Measurements from ENCODE around the gene PIM1. TPM values are rescaled to one million over a fixed set of nuclear protein-coding genes. Genes with fewer than 3 reads are reported as not detected.

Gene PIM1
- total RNA-seq, 1 experiment from 2014 or later, result 42.1 TPM

DNA sequence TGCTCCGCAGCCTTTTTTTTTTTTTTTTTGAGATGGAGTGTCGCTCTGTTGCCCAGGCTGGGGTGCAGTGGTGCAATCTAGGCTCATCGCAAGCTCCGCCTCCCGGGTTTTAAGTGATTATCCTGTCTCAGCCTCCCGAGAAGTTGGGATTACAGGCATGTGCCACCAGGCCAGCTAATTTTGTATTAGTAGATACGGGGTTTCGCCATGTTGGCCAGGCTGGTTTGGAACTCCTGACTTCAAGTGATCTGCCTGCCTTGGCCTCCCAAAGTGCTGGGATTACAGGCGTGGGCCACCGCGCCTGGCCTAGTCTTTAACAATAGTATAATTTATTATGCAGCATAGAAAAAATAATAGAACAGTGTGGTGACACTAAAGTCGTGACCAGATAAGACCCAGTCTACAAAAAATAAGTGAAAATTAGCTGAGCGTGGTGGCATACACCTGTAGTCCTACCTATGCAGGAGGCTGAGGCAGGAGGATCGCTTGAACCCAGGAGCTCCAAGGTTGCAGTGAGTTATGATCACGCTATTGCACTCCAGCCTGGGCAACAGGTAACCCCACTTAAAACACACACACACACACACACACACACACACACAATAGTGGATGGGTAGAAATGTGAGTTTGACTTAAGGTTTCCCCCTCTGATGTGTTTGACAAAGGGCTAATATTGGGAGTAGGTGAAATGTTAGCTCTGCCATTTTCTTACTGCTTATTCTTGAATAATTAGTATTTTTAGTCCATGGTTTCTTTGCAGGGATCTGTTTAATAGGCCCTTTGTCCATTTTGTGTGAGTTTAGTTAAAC, 6.5 kb downstream of the PIM1 start:
- ATAC-seq (no peak), DNase-seq (ENCODE audit: low read depth, low spot score) (no peak)
- Histone ChIP-seq H3K27me3 (ENCODE audit: control insufficient read depth, insufficient read depth, low read length) (no peaks in the 10 kb centered on the region), H3K4me1 (ENCODE audit: control insufficient read depth, insufficient read depth, low read length) (peaks cover 20% of the 10 kb centered on the region), H3K4me3 (ENCODE audit: low read depth in 2 of 2, low read length in 2 of 2) (no peak overlapping the region), H3K36me3 (ENCODE audit: control insufficient read depth, insufficient read depth, low read length) (peaks cover 12% of the 10 kb centered on the region), H3K9me3 (ENCODE audit: control insufficient read depth, insufficient read depth, low read depth, low read length) (no peaks in the 10 kb centered on the region), H3K27ac (ENCODE audit: low read length) (no peak overlapping the region)
- POLR2A ChIA-PET, result interaction anchor here (0.8 to 1.0 kb wide), 2 partner anchors 11 to 120 kb away, joined by 3 read pairs; no protein-coding TSS in a partner anchor
- CTCF ChIA-PET, result no interaction called here
- no TSS peak for BruUV-seq (replicated peaks)
- in situ Hi-C loops (cut with HindIII; ENCODE audit: low pct_unique_long_range_greater_than_20kb, low sequenced_read_pairs), result no loop called here
- intact Hi-C loops (cut with micrococcal nuclease; ENCODE audit: unreplicated experiment), result loop anchor here (5.0 kb wide), 1 partner anchor 36 kb away; no protein-coding TSS in a partner anchor
- TF ChIP-seq SIN3A (IDR thresholded peaks at IDR 0.05; ENCODE audit: borderline replicate concordance, insufficient read depth, low read depth, low read length), result no peak
- TF ChIP-seq TCF7L2 (IDR thresholded peaks at IDR 0.05; ENCODE audit: low read depth, low read length), result no peak
- TF ChIP-seq CTCF (IDR thresholded peaks at IDR 0.05), result no peak
- no peak for TF ChIP-seq POLR2AphosphoS5 (IDR thresholded peaks at IDR 0.05; ENCODE audit: low read depth, low read length)
- TF ChIP-seq, protein P1, sequence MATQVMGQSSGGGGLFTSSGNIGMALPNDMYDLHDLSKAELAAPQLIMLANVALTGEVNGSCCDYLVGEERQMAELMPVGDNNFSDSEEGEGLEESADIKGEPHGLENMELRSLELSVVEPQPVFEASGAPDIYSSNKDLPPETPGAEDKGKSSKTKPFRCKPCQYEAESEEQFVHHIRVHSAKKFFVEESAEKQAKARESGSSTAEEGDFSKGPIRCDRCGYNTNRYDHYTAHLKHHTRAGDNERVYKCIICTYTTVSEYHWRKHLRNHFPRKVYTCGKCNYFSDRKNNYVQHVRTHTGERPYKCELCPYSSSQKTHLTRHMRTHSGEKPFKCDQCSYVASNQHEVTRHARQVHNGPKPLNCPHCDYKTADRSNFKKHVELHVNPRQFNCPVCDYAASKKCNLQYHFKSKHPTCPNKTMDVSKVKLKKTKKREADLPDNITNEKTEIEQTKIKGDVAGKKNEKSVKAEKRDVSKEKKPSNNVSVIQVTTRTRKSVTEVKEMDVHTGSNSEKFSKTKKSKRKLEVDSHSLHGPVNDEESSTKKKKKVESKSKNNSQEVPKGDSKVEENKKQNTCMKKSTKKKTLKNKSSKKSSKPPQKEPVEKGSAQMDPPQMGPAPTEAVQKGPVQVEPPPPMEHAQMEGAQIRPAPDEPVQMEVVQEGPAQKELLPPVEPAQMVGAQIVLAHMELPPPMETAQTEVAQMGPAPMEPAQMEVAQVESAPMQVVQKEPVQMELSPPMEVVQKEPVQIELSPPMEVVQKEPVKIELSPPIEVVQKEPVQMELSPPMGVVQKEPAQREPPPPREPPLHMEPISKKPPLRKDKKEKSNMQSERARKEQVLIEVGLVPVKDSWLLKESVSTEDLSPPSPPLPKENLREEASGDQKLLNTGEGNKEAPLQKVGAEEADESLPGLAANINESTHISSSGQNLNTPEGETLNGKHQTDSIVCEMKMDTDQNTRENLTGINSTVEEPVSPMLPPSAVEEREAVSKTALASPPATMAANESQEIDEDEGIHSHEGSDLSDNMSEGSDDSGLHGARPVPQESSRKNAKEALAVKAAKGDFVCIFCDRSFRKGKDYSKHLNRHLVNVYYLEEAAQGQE (IDR thresholded peaks at IDR 0.05; ENCODE audit: insufficient read depth in 1 of 2, low read depth in 2 of 2, low read length in 1 of 2), result no peak

DNA sequence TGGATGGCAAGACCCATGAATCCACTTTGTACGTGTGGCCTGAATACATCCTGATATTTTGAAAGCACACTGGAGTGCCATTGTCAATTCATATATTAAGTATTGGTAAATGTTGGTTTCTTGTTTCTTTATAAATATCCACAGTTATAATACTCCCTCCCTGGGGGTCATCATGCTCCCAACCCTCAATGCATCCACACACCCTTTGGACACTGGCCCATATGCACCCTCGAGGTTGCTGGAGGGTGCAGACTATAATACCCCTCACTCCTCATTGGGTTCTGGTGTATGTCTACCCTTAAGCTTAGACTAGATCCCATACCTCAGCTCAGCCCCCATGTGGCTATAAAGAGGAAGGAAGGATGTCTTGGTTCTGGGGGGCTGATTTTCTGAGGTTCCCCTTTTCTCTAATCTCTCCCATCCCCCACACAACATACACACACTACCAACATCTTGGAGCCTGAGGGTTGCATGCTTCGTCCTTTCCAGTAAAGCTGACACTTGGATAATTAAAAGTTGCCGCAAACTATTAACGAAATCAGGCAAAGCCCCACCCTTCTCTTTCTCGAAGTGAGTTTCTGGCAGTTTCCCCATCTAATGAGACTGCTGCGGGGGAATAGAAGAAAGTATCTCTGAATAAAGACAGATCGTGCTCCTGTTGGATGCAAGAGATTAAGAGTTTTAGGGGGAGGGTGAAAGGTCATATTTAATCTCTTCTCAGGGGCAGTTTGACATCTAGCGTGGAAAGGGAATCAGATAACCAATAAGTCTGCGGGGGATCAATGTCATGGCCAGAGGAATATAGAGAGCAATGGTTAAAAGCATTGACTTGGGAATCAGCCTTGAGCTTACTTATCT, 7.4 kb downstream of the PIM1 start:
- intact Hi-C loops (cut with micrococcal nuclease; ENCODE audit: unreplicated experiment), result loop anchor here (5.0 kb wide), 1 partner anchor 35 kb away; no protein-coding TSS in a partner anchor
- no peaks in the 10 kb centered on the region for H3K27me3 ChIP-seq (ENCODE audit: control insufficient read depth, insufficient read depth, low read length)
- CTCF ChIA-PET, result no interaction called here
- peaks cover 19% of the 10 kb centered on the region for H3K4me1 ChIP-seq (ENCODE audit: control insufficient read depth, insufficient read depth, low read length)
- no TSS peak for BruUV-seq (replicated peaks)
- in situ Hi-C loops (cut with HindIII; ENCODE audit: low pct_unique_long_range_greater_than_20kb, low sequenced_read_pairs), result no loop called here
- POLR2A ChIA-PET, result interaction anchor here (0.5 to 1.0 kb wide), 2 partner anchors 10 to 579 kb away, joined by 3 read pairs; no protein-coding TSS in a partner anchor
- H3K9me3 ChIP-seq (ENCODE audit: control insufficient read depth, insufficient read depth, low read depth, low read length), result no peaks in the 10 kb centered on the region
- peaks cover 12% of the 10 kb centered on the region for H3K36me3 ChIP-seq (ENCODE audit: control insufficient read depth, insufficient read depth, low read length)
- no peak overlapping the region for H3K27ac ChIP-seq (ENCODE audit: low read length)
- DNase-seq (ENCODE audit: low read depth, low spot score), result no peak
- TF ChIP-seq SIN3A (IDR thresholded peaks at IDR 0.05; ENCODE audit: borderline replicate concordance, insufficient read depth, low read depth, low read length), result no peak
- no peak for TF ChIP-seq TCF7L2 (IDR thresholded peaks at IDR 0.05; ENCODE audit: low read depth, low read length)
- TF ChIP-seq POLR2AphosphoS5 (IDR thresholded peaks at IDR 0.05; ENCODE audit: low read depth, low read length), result no peak
- TF ChIP-seq CTCF (IDR thresholded peaks at IDR 0.05), result no peak
- TF ChIP-seq, protein P1 (IDR thresholded peaks at IDR 0.05; ENCODE audit: insufficient read depth in 1 of 2, low read depth in 2 of 2, low read length in 1 of 2), result no peak
- H3K4me3 ChIP-seq (ENCODE audit: low read depth in 2 of 2, low read length in 2 of 2), result no peak overlapping the region
- no peak for ATAC-seq
